ENCODE measurements around the gene ZBED5. TPM values are rescaled to one million over a fixed set of nuclear protein-coding genes. Genes with fewer than 3 reads are reported as not detected.
A peak's percentile ranks its signal among the peaks of the same experiment; 100 is the strongest.

ZBED5 gene
- total and polyA plus RNA-seq, 9 of the 15 experiments (the other 6 are each of a cell fraction or from before 2014, with no cell fraction given): 12.4 to 70.7 (median 26.8) TPM

GRCh38 chr11:10807493-10808234 is 50.2 kb downstream of the ZBED5 start (continued):
- TF ChIP-seq RERE (CRISPR knock-in tag; IDR thresholded peaks at IDR 0.05; ENCODE audit: borderline replicate concordance) (no peak; the same call in 1 of the 2 replicates), KLF10 (CRISPR knock-in tag; IDR thresholded peaks at IDR 0.05) (no peak), RFX7 (CRISPR knock-in tag; IDR thresholded peaks at IDR 0.05) (no peak), NONO (IDR thresholded peaks at IDR 0.05; ENCODE audit: low read depth in 2 of 2, low read length in 1 of 2) (no peak), TBL1XR1 (IDR thresholded peaks at IDR 0.05; ENCODE audit: low read length in 2 of 2) (0 out of 4 replicates have a peak, but pooled peaks of 1 of the 2 experiments have one; percentile 63), SMARCA5 (IDR thresholded peaks at IDR 0.05) (no peak), KHSRP (IDR thresholded peaks at IDR 0.05) (no peak), ZSCAN29 (IDR thresholded peaks at IDR 0.05) (no peak), ZC3H8 (IDR thresholded peaks at IDR 0.05) (no peak), GATA2 (CRISPR knock-in tag; IDR thresholded peaks at IDR 0.05) (no peak), ZBTB1 (CRISPR knock-in tag; IDR thresholded peaks at IDR 0.05; ENCODE audit: borderline replicate concordance, low read depth) (no peak), ZNF695 (CRISPR knock-in tag; IDR thresholded peaks at IDR 0.05) (no peak), ZNF146 (CRISPR knock-in tag; IDR thresholded peaks at IDR 0.05; ENCODE audit: unreplicated experiment) (no peak), BDP1 (IDR thresholded peaks at IDR 0.05; ENCODE audit: insufficient read depth, insufficient read length) (no peak), ZNF583 (CRISPR knock-in tag; IDR thresholded peaks at IDR 0.05) (no peak), E2F6 (IDR thresholded peaks at IDR 0.05; ENCODE audit: borderline replicate concordance in 1 of 2, extremely low read depth in 1 of 2, insufficient read depth in 1 of 2, insufficient read length in 1 of 2, low read depth in 1 of 2, low read length in 1 of 2, poor library complexity in 1 of 2, severe bottlenecking in 1 of 2) (no peak), ZNF347 (CRISPR knock-in tag; IDR thresholded peaks at IDR 0.05; ENCODE audit: low read depth) (no peak), ARNT (IDR thresholded peaks at IDR 0.05) (no peak)
- TF ChIP-seq, protein P1, sequence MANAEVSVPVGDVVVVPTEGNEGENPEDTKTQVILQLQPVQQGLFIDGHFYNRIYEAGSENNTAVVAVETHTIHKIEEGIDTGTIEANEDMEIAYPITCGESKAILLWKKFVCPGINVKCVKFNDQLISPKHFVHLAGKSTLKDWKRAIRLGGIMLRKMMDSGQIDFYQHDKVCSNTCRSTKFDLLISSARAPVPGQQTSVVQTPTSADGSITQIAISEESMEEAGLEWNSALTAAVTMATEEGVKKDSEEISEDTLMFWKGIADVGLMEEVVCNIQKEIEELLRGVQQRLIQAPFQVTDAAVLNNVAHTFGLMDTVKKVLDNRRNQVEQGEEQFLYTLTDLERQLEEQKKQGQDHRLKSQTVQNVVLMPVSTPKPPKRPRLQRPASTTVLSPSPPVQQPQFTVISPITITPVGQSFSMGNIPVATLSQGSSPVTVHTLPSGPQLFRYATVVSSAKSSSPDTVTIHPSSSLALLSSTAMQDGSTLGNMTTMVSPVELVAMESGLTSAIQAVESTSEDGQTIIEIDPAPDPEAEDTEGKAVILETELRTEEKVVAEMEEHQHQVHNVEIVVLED (CRISPR knock-in tag; IDR thresholded peaks at IDR 0.05): 0 out of 2 replicates have a peak, but pooled peaks have one; percentile 11
- TF ChIP-seq, protein P2, sequence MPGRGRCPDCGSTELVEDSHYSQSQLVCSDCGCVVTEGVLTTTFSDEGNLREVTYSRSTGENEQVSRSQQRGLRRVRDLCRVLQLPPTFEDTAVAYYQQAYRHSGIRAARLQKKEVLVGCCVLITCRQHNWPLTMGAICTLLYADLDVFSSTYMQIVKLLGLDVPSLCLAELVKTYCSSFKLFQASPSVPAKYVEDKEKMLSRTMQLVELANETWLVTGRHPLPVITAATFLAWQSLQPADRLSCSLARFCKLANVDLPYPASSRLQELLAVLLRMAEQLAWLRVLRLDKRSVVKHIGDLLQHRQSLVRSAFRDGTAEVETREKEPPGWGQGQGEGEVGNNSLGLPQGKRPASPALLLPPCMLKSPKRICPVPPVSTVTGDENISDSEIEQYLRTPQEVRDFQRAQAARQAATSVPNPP (IDR thresholded peaks at IDR 0.05; ENCODE audit: borderline replicate concordance, insufficient read depth, insufficient read length): no peak
